Karpas-422 (cell line): ENCODE measurements around the gene TGM2. TPM values are rescaled to one million over a fixed set of nuclear protein-coding genes. Genes with fewer than 3 reads are reported as not detected.

Source experiments
- DNase-seq: peaks from one replicate; pipeline ENCODE4 v3.0.0-alpha.2; 2015
- H2AFZ ChIP-seq: fragments of 200-600 bp; sonication (generic); 2 replicates; pipeline ENCODE4 v1.6.1; 2014; ENCODE audit warnings: antibody characterized with exemption, low read length, mixed read lengths
- H3K27ac ChIP-seq: fragments of 200-600 bp; sonication (generic); 2 replicates; pipeline ENCODE4 v1.5.1; 2014; ENCODE audit warnings: mild to moderate bottlenecking, low read length, moderate library complexity
- H3K27me3 ChIP-seq: fragments of 200-600 bp; sonication (generic); 2 replicates; pipeline ENCODE4 v1.6.1; 2014; ENCODE audit warnings: low read length, mixed read lengths
- H3K36me3 ChIP-seq: fragments of 200-600 bp; sonication (generic); 2 replicates; pipeline ENCODE4 v1.6.1; 2014; ENCODE audit warnings: low read length, mixed read lengths; ENCODE audit not compliant: insufficient read depth
- H3K4me1 ChIP-seq: fragments of 200-600 bp; sonication (generic); 2 replicates; pipeline ENCODE4 v1.6.1; 2014; ENCODE audit warnings: mild to moderate bottlenecking, low read length, mixed read lengths
- H3K4me2 ChIP-seq: fragments of 200-600 bp; sonication (generic); 2 replicates; pipeline ENCODE4 v1.6.1; 2014; ENCODE audit warnings: low read length, low read depth, mild to moderate bottlenecking; ENCODE audit not compliant: poor library complexity, severe bottlenecking
- H3K4me3 ChIP-seq: fragments of 200-600 bp; sonication (generic); 2 replicates; pipeline ENCODE4 v1.5.1; 2014; ENCODE audit warnings: mild to moderate bottlenecking, antibody characterized with exemption, low read length, mixed read lengths
- H3K79me2 ChIP-seq: fragments of 200-600 bp; sonication (generic); 2 replicates; pipeline ENCODE4 v1.6.1; 2014; ENCODE audit warnings: mild to moderate bottlenecking, low read length, mixed read lengths
- H3K9ac ChIP-seq: fragments of 200-600 bp; sonication (generic); 2 replicates; pipeline ENCODE4 v1.6.0; 2014; ENCODE audit warnings: low read length
- H3K9me2 ChIP-seq: fragments of 200-600 bp; sonication (generic), shearing (Covaris generic); replicated peaks from 2 replicates; pipeline ENCODE4 v1.6.0; 2014; ENCODE audit warnings: mild to moderate bottlenecking, low read length, moderate library complexity; ENCODE audit not compliant: insufficient read depth
- H3K9me3 ChIP-seq: fragments of 300-700, 200-600 bp; sonication (generic); 2 replicates; pipeline ENCODE4 v1.6.1; 2014; ENCODE audit warnings: low read length, mixed read lengths
- H4K20me1 ChIP-seq: fragments of 200-600 bp; sonication (generic); 2 replicates; pipeline ENCODE4 v1.6.1; 2014; ENCODE audit warnings: mild to moderate bottlenecking, antibody characterized with exemption, low read length, low read depth; ENCODE audit not compliant: insufficient read depth
- total RNA-seq: library from RNA; depleted of rRNA; stranded (reverse); fragments of >200 nt; shearing (Covaris generic); gene quantifications from 2 replicates; pipeline ENCODE4 v1.2.3, GENCODE V29; 2014; ENCODE audit warnings: low replicate concordance

Gene TGM2
- total RNA-seq, 1 experiment from 2014 or later: 0.15 TPM

DNA sequence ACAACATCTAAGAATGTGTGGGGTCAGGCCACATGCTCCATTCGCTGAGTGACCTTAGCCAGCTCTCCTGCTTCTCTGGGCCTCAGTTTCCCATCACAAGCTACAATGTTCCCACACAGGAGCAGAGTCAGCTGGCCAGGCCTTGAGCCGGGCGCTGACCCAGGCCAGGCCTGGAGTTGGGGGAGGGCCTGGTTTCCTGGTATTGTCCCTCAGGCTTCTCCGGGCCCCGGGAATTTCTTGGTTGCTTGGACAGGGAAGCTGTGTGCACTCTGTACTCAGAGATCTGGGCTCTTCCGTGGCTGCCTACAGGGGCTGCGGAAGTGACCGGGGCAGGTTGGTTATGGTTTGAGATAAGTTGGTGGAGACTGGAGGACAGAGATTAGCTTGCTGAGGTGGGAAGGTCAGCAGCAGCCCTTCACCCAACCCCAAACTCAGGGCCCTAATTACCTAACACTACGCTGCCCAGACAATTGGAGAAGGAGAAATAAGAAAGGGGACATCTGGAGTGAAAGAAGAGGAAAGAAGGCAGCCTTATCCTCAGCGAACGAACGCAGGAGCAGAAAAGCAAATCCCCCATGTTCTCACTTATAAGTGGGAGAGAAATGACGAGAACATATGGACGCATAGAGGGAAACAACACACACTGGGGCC lies 6.2 kb downstream of the TGM2 start:
- H3K9ac ChIP-seq: no peak overlapping the region

DNA sequence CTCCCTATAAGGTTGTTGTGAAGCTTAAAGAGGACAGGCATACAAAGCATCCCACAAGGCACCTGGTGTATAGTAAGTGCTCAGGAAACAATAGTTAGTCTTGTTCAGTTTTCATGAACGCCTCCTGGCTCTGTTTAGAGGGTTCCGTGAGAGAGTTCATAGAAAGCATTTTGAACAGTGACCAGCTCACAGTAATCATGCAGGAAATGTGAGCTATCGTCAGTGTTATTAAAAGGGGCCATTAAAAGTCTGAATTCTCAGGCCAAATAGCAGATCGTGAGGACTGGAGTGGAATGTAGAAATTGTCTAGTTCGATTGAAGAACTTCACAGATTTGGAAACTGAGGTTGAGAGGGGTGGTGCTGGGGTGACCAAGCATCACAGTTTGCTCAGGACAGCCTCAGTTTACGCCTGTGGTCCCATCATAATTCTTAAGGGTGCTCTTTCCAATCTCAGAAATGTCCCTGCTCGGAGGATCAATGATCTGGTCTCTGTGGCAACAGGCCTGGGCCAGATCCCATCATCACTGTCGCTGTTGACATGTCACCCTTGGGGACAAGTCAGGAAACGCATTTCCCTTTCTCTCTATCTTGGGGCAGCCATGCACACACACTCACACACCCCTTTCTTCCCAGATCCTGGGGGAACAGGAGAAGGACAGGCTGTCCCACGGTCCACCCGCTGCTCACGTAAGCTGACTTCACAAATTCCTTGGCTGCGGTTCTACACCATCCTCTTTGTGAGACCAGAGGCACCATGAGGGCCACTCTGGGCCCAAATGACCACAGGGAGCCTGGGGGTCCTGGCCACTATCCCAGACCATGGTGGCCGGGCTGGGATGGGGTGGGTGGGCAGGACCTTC lies 7.2 kb downstream of the TGM2 start:
- Histone ChIP-seq H3K27ac (no peak overlapping the region), H4K20me1 (no peaks in the 10 kb centered on the region), H3K4me3 (no peak overlapping the region), H3K9ac (no peak overlapping the region), H3K4me1 (no peaks in the 10 kb centered on the region), H3K36me3 (no peaks in the 10 kb centered on the region), H3K9me3 (no peaks in the 10 kb centered on the region), H3K27me3 (no peaks in the 10 kb centered on the region), H2AFZ (no peak overlapping the region), H3K9me2 (no peaks in the 10 kb centered on the region), H3K79me2 (no peaks in the 10 kb centered on the region), H3K4me2 (no peak overlapping the region)
- DNase-seq: no peak

More for the DNA sequence above, 6.2 kb downstream of the TGM2 start:
- Histone ChIP-seq H3K27ac (no peak overlapping the region), H2AFZ (no peak overlapping the region), H3K27me3 (no peaks in the 10 kb centered on the region), H3K9me3 (no peaks in the 10 kb centered on the region), H3K9me2 (no peaks in the 10 kb centered on the region), H3K4me1 (no peaks in the 10 kb centered on the region), H3K4me3 (no peak overlapping the region), H3K4me2 (no peak overlapping the region), H3K79me2 (no peaks in the 10 kb centered on the region), H3K36me3 (no peaks in the 10 kb centered on the region), H4K20me1 (no peaks in the 10 kb centered on the region)
- no peak for DNase-seq

DNA sequence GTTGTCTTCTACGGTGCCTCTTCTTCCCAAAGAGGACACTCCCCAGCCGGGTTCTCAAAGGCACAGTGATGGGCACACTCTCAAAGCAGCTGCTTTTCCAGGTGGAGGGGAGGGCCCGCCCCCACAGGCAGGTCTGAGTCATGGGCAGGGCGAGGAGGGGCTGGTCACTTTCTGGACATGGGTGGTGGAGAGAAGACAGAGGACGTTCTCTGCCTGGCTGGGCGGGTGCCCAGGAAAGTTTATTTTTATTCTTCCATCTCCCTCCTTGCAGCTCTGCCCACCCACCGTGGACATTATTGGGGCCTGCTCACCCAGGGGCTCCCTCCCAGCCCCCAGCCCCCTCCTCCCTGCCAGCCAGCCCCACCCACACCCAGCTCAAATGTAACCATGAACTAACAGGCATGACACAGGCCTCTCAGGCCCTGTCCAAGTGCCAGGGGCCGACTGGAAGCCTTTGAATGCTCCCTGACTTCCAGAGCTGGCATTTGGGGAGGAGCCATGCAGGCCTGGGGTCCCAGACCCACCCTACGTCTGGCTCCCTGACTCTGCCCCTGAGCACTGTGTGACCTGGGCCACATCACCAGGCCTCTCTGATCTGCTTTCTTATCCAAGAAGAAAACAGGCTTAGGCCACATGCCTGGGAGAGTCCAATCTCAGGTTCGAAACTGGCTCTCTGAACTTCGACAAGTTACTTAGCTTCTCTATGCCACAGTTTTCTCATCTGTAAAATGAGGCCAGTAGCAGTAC lies 8.0 kb downstream of the TGM2 start:
- H3K79me2 ChIP-seq: no peaks in the 10 kb centered on the region

DNA sequence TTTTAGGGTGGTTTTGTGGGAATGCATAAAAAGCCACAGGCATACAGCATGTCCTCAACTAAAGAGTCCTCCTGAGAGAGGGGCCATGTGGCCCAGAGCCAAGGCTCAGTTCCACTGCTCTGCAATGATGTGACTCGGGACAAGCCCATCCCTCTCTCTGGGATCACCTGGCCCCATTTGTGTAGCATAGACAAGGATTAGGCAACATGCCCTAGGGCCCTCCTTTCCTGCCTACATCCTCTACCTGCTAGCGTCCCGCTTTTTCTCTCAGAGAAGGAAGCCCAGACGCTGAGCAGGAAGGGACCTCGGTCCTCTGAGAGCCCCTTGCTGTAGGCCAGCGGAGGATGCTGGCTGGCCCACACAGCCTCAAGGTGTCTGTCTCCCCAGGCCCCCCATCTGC lies 8.8 kb downstream of the TGM2 start:
- Histone ChIP-seq H3K9me3 (no peaks in the 10 kb centered on the region), H3K27ac (no peak overlapping the region), H3K4me1 (no peaks in the 10 kb centered on the region), H3K4me2 (no peak overlapping the region), H3K27me3 (no peaks in the 10 kb centered on the region), H3K9ac (no peak overlapping the region), H3K9me2 (no peaks in the 10 kb centered on the region), H4K20me1 (no peaks in the 10 kb centered on the region), H2AFZ (no peak overlapping the region), H3K36me3 (no peaks in the 10 kb centered on the region), H3K79me2 (no peaks in the 10 kb centered on the region), H3K4me3 (no peak overlapping the region)
- DNase-seq: no peak

More for the DNA sequence above, 8.0 kb downstream of the TGM2 start:
- Histone ChIP-seq H3K4me3 (no peak overlapping the region), H3K36me3 (no peaks in the 10 kb centered on the region), H3K9ac (no peak overlapping the region), H3K27me3 (no peaks in the 10 kb centered on the region), H3K27ac (no peak overlapping the region), H3K4me1 (no peaks in the 10 kb centered on the region), H3K9me2 (no peaks in the 10 kb centered on the region), H3K4me2 (no peak overlapping the region), H4K20me1 (no peaks in the 10 kb centered on the region), H3K9me3 (no peaks in the 10 kb centered on the region), H2AFZ (no peak overlapping the region)
- DNase-seq: no peak

DNA sequence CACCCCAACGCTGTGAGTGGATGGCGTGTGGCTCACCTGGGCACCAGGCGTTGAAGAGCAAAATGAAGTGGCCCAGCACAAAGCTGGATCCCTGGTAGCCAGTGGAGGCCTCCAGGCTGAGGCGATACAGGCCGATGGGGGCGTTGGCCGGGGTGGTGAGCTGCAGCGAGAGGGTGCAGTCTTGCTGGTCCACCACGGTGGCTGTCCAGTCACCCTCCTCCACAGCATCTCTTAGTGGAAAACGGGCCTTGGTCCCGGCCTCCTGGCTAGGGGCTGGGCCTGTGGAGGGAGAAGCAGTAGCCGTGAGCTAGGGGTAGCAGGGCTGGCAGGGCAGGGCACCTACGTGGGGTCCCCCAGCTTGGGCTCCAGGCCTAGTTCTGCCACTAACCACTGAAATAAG lies 9.3 kb downstream of the TGM2 start:
- Histone ChIP-seq H3K4me1 (no peaks in the 10 kb centered on the region), H2AFZ (no peak overlapping the region), H3K9me2 (no peaks in the 10 kb centered on the region), H3K27ac (no peak overlapping the region), H3K79me2 (no peaks in the 10 kb centered on the region), H3K4me3 (no peak overlapping the region), H3K36me3 (no peaks in the 10 kb centered on the region), H3K27me3 (no peaks in the 10 kb centered on the region), H3K9me3 (no peaks in the 10 kb centered on the region), H3K4me2 (no peak overlapping the region), H4K20me1 (no peaks in the 10 kb centered on the region), H3K9ac (no peak overlapping the region)
- no peak for DNase-seq

DNA sequence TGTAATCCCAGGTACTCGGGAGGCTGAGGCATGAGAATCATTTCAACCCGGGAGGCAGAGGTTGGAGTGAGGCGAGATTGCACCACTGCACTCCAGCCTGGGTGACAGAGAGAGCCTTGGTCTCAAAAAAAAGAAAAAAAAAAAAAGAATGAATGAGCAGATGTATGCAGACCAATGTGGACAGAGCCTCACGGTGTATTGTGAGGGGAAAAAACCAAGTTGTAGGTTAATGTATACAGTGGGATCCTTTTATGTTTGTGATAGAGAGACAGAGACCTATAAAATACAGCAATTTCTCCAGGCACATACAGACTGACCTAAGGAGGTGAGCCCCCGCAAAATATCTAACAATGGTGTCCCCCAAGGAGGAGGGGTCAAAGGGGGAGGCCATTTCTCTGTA lies 11.7 kb downstream of the TGM2 start:
- Histone ChIP-seq H3K27ac (no peak overlapping the region), H3K9ac (no peak overlapping the region), H3K9me2 (no peaks in the 10 kb centered on the region), H3K79me2 (no peaks in the 10 kb centered on the region), H3K4me1 (no peaks in the 10 kb centered on the region), H3K36me3 (no peaks in the 10 kb centered on the region), H4K20me1 (no peaks in the 10 kb centered on the region), H3K27me3 (no peaks in the 10 kb centered on the region), H3K4me2 (no peak overlapping the region), H2AFZ (no peak overlapping the region), H3K4me3 (no peak overlapping the region), H3K9me3 (no peaks in the 10 kb centered on the region)
- DNase-seq: no peak

DNA sequence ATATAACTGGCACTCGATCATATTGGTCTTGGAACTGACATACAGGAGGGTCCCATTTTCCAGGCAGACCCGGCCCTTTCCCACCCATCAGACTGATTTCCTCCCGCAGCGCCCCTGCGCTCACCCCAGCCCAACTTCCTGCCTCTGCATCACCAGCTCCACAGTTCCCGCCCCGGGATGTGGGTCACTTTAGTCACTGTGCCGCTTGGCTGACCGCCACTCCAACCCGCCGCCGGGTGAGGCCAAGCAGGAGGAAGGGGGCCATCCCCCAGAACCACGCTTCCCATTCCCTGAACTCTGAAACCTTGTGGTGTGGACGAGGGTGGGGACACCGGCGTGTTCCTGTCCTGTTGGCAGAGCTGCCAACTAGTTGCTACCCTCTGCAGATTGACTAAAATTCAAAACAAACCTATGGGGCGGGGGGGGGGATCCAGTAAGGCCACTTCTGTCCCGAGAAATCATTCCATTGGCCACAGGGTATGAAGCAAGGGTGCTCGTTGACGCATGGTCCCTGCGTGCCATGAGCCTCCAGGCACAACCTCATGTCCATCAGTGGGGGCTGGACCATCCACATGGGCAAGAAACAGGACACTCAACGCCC lies 12.3 kb downstream of the TGM2 start:
- H3K4me1 ChIP-seq: no peaks in the 10 kb centered on the region
- no peaks in the 10 kb centered on the region for H3K9me2 ChIP-seq
- no peak for DNase-seq
- H3K79me2 ChIP-seq: no peaks in the 10 kb centered on the region
- H3K9me3 ChIP-seq: no peaks in the 10 kb centered on the region
- H4K20me1 ChIP-seq: no peaks in the 10 kb centered on the region
- no peak overlapping the region for H3K4me3 ChIP-seq
- H3K9ac ChIP-seq: no peak overlapping the region
- H3K27ac ChIP-seq: no peak overlapping the region
- no peaks in the 10 kb centered on the region for H3K27me3 ChIP-seq
- no peak overlapping the region for H2AFZ ChIP-seq
- H3K36me3 ChIP-seq: no peaks in the 10 kb centered on the region
- no peak overlapping the region for H3K4me2 ChIP-seq

DNA sequence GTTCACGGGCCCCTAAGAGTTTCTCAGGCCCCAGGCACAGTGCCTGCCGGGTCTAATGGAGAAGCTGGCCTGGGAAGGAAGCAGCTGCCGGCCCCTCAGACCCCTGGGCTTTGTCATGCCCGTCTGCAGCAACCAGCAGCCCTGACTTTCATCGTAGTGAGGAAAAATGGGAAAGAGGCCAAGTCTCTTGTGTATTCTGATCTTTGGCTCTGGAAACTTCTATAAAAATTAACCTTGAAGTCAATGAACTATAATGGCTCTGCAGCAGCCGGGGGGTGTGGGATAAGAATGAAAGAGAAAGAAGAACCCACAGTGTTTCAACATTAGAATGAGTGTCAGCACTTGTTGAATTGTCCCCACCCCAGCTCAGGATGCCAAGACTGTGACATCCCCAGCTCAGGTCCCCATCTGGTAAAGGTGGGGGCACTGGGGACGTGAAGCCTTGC lies 12.9 kb downstream of the TGM2 start:
- no peak overlapping the region for H3K27ac ChIP-seq
- H4K20me1 ChIP-seq: no peaks in the 10 kb centered on the region
- H3K9me3 ChIP-seq: no peaks in the 10 kb centered on the region
- no peak overlapping the region for H2AFZ ChIP-seq
- no peak for DNase-seq
- H3K4me1 ChIP-seq: no peaks in the 10 kb centered on the region
- no peaks in the 10 kb centered on the region for H3K9me2 ChIP-seq
- H3K4me3 ChIP-seq: no peak overlapping the region
- no peaks in the 10 kb centered on the region for H3K27me3 ChIP-seq
- H3K36me3 ChIP-seq: no peaks in the 10 kb centered on the region
- no peak overlapping the region for H3K4me2 ChIP-seq
- H3K79me2 ChIP-seq: no peaks in the 10 kb centered on the region
- H3K9ac ChIP-seq: no peak overlapping the region
